ENCODE data around the gene TCEA3. TPM values are rescaled to one million over a fixed set of nuclear protein-coding genes. Genes with fewer than 3 reads are reported as not detected.

The TCEA3 gene
- polyA plus RNA-seq, 3 donors: 0.26 to 0.52 TPM; not detected in 1

- intact Hi-C loops (cut with micrococcal nuclease): no loop called here
- H3K4me1 ChIP-seq (ENCODE audit: control insufficient read depth in 1 of 2, insufficient read depth in 2 of 2, low read length in 2 of 2): no peaks in the 10 kb centered on the region
- H3K4me3 ChIP-seq (replicated peaks in 1 of 3; ENCODE audit: low read depth in 2 of 3, low read length in 3 of 3): no peak overlapping the region
- Mint-ChIP-seq H3K4me3 (no peak overlapping the region), H3K36me3 (no peaks in the 10 kb centered on the region), H3K27me3 (ENCODE audit: low read depth in 3 of 3) (peaks cover 2 to 4% (median 3%) of the 10 kb centered on the region in 3 donors), H3K27ac (no peak overlapping the region), H3K4me1 (peaks cover 5% of the 10 kb centered on the region), H3K9me3 (no peaks in the 10 kb centered on the region)
- no peaks in the 10 kb centered on the region for H3K9me3 ChIP-seq (replicated peaks in 1 of 2; ENCODE audit: control insufficient read depth in 1 of 2, insufficient read depth in 1 of 2, low read length in 2 of 2)
- no peak overlapping the region for H3K9ac ChIP-seq (ENCODE audit: insufficient read depth, low read length, poor library complexity, severe bottlenecking)
- no peak overlapping the region for H3K27ac ChIP-seq (ENCODE audit: low read depth in 1 of 2, low read length in 2 of 2)
- H4K20me1 ChIP-seq (ENCODE audit: insufficient read depth, low read length): no peaks in the 10 kb centered on the region
- TF ChIP-seq CTCF (IDR thresholded peaks at IDR 0.05): no peak
- H3K79me2 ChIP-seq (ENCODE audit: insufficient read depth, low read length): no peaks in the 10 kb centered on the region
- H3K27me3 ChIP-seq (ENCODE audit: control insufficient read depth in 2 of 2, insufficient read depth in 2 of 2, low read length in 2 of 2): no peaks in the 10 kb centered on the region
- 73% methylated on average over 1 of the region's 2 CpGs for WGBS (ENCODE audit: insufficient coverage)
- H3K36me3 ChIP-seq (replicated peaks in 1 of 2; ENCODE audit: control insufficient read depth in 1 of 2, insufficient read depth in 2 of 2, low read length in 2 of 2): no peaks in the 10 kb centered on the region
- no peak overlapping the region for H3K4me2 ChIP-seq (replicated peaks; ENCODE audit: extremely low read depth, low read length, poor library complexity, severe bottlenecking)
- no peak overlapping the region for H2AFZ ChIP-seq (ENCODE audit: insufficient read depth, low read depth, low read length, poor library complexity, severe bottlenecking)
- DNase-seq: no peak
These were observed 32.3 kb downstream of the TCEA3 start for GRCh38 chr1:23392125-23392855.

GRCh38 chr1:23389837-23390321 lies 34.7 kb downstream of the TCEA3 start:
- Mint-ChIP-seq H3K27ac (no peak overlapping the region), H3K27me3 (ENCODE audit: low read depth in 3 of 3) (peaks cover 2 to 4% (median 4%) of the 10 kb centered on the region in 3 donors), H3K4me1 (peaks cover 5% of the 10 kb centered on the region), H3K9me3 (no peaks in the 10 kb centered on the region), H3K36me3 (no peaks in the 10 kb centered on the region), H3K4me3 (no peak overlapping the region)
- H3K4me3 ChIP-seq (replicated peaks in 1 of 3; ENCODE audit: low read depth in 2 of 3, low read length in 3 of 3): no peak overlapping the region
- H2AFZ ChIP-seq (ENCODE audit: insufficient read depth, low read depth, low read length, poor library complexity, severe bottlenecking): no peak overlapping the region
- H3K4me2 ChIP-seq (replicated peaks; ENCODE audit: extremely low read depth, low read length, poor library complexity, severe bottlenecking): no peak overlapping the region
- DNase-seq: no peak
- H3K79me2 ChIP-seq (ENCODE audit: insufficient read depth, low read length): no peaks in the 10 kb centered on the region
- H3K4me1 ChIP-seq (ENCODE audit: control insufficient read depth in 1 of 2, insufficient read depth in 2 of 2, low read length in 2 of 2): no peaks in the 10 kb centered on the region
- H3K27ac ChIP-seq (ENCODE audit: low read depth in 1 of 2, low read length in 2 of 2): no peak overlapping the region
- TF ChIP-seq CTCF (IDR thresholded peaks at IDR 0.05): no peak
- no peaks in the 10 kb centered on the region for H3K36me3 ChIP-seq (replicated peaks in 1 of 2; ENCODE audit: control insufficient read depth in 1 of 2, insufficient read depth in 2 of 2, low read length in 2 of 2)
- H4K20me1 ChIP-seq (ENCODE audit: insufficient read depth, low read length): no peaks in the 10 kb centered on the region
- 55% methylated on average over 7 of the region's 9 CpGs for WGBS (ENCODE audit: insufficient coverage)
- intact Hi-C loops (cut with micrococcal nuclease): no loop called here
- no peak overlapping the region for H3K9ac ChIP-seq (ENCODE audit: insufficient read depth, low read length, poor library complexity, severe bottlenecking)
- no peaks in the 10 kb centered on the region for H3K27me3 ChIP-seq (ENCODE audit: control insufficient read depth in 2 of 2, insufficient read depth in 2 of 2, low read length in 2 of 2)
- H3K9me3 ChIP-seq (replicated peaks in 1 of 2; ENCODE audit: control insufficient read depth in 1 of 2, insufficient read depth in 1 of 2, low read length in 2 of 2): no peaks in the 10 kb centered on the region

All from CD14-positive monocyte (primary cell).